Stimulated activated CD4-positive, alpha-beta T cell treated with anti-CD3 and anti-CD28 coated beads, Interleukin-1b, Interleukin-23, amount 100 ng/mL, for 4 hours (primary cell): ENCODE data around the gene OTUB2.
A peak's percentile ranks its signal among the peaks of the same experiment; 100 is the strongest.

ENCODE experiments used
- DNase-seq, 2 donors: peaks; one replicate each; pipeline ENCODE4 v3.0.0-alpha.2; 2020; ENCODE audit warnings: low read depth in 2 of 2

The OTUB2 gene

GRCh38 chr14:93997082-93997481, 29.1 kb upstream of the OTUB2 start, which contains the start of gene CCDC197:
TSS of gene CCDC197 (plus strand) at chr14:93997301. CDS start at chr14:93998132, 831 bp downstream.
- DNase-seq: no peak

GRCh38 chr14:93997916-93998870, 27.9 kb upstream of the OTUB2 start:
- no peak for DNase-seq

GRCh38 chr14:93998871-93999403, 27.2 kb upstream of the OTUB2 start:
- no peak for DNase-seq

GRCh38 chr14:93999573-93999972, 26.6 kb upstream of the OTUB2 start:
- no peak for DNase-seq

GRCh38 chr14:94000267-94000666, 25.9 kb upstream of the OTUB2 start:
- no peak for DNase-seq

- DNase-seq: no peak
Observed at GRCh38 chr14:94001016-94001415, 25.1 kb upstream of the OTUB2 start.

GRCh38 chr14:94001501-94002396, 24.4 kb upstream of the OTUB2 start:
- peak; percentile 46 to 52 for DNase-seq

GRCh38 chr14:94003397-94003796, 22.7 kb upstream of the OTUB2 start:
- no peak for DNase-seq

- DNase-seq: no peak
Observed at GRCh38 chr14:94004015-94004414, 22.1 kb upstream of the OTUB2 start.

- no peak for DNase-seq
Observed at GRCh38 chr14:94005324-94006073, 20.6 kb upstream of the OTUB2 start.

GRCh38 chr14:94008234-94008633, 17.9 kb upstream of the OTUB2 start:
- no peak for DNase-seq

- DNase-seq: no peak
Observed at GRCh38 chr14:94009767-94010166, 16.4 kb upstream of the OTUB2 start.

GRCh38 chr14:94010625-94011024, 15.5 kb upstream of the OTUB2 start:
- DNase-seq: no peak

GRCh38 chr14:94011795-94012194, 14.3 kb upstream of the OTUB2 start:
- no peak for DNase-seq

GRCh38 chr14:94014382-94014781, 11.8 kb upstream of the OTUB2 start:
- DNase-seq: no peak

GRCh38 chr14:94015223-94015622, 10.9 kb upstream of the OTUB2 start:
- no peak for DNase-seq

GRCh38 chr14:94016446-94016976, 9.6 kb upstream of the OTUB2 start:
- DNase-seq: no peak

- DNase-seq: no peak
Observed at GRCh38 chr14:94018308-94018707, 7.8 kb upstream of the OTUB2 start.

GRCh38 chr14:94019329-94019728, 6.8 kb upstream of the OTUB2 start:
- DNase-seq: no peak

- no peak for DNase-seq
Observed at GRCh38 chr14:94020267-94020666, 5.9 kb upstream of the OTUB2 start.

- no peak for DNase-seq
Observed at GRCh38 chr14:94021001-94021400, 5.1 kb upstream of the OTUB2 start.
